IPS-18a (cell line): ENCODE data around the gene TSPAN5.
"Not testable (repeated sequence)": the region's sequence is repeated elsewhere in the genome, so short reads cannot be mapped to it uniquely, and the experiment has no call there.

Experiments
- H3K27ac ChIP-seq: one replicate; pipeline ENCODE4 v1.5.1; 2013; ENCODE audit warnings: low read length
- H3K27me3 ChIP-seq: one replicate; pipeline ENCODE4 v1.6.1; 2013; ENCODE audit warnings: mild to moderate bottlenecking, low read length; ENCODE audit not compliant: control insufficient read depth, insufficient read depth
- H3K36me3 ChIP-seq: one replicate; pipeline ENCODE4 v1.6.1; 2013; ENCODE audit warnings: low read depth, low read length; ENCODE audit not compliant: control insufficient read depth
- H3K4me1 ChIP-seq: one replicate; pipeline ENCODE4 v1.6.1; 2013; ENCODE audit warnings: low read depth, low read length; ENCODE audit not compliant: control insufficient read depth
- H3K4me3 ChIP-seq: one replicate; pipeline ENCODE4 v1.5.1; 2013; ENCODE audit warnings: low read length
- H3K9ac ChIP-seq: one replicate; pipeline ENCODE4 v1.6.1; 2013; ENCODE audit warnings: mild to moderate bottlenecking, low read length, moderate library complexity
- H3K9me3 ChIP-seq: one replicate; pipeline ENCODE4 v1.6.1; 2013; ENCODE audit warnings: low read depth, low read length; ENCODE audit not compliant: control insufficient read depth

The TSPAN5 gene

GRCh38 chr4:98496152-98496845 lies 162.1 kb downstream of the TSPAN5 start:
- Histone ChIP-seq H3K4me1 (peaks cover 7% of the 10 kb centered on the region), H3K4me3 (no peak overlapping the region)

GRCh38 chr4:98493296-98493695 lies 165.1 kb downstream of the TSPAN5 start:
- no peaks in the 10 kb centered on the region for H3K36me3 ChIP-seq

More at GRCh38 chr4:98496152-98496845, 162.1 kb downstream of the TSPAN5 start:
- Histone ChIP-seq H3K36me3 (no peaks in the 10 kb centered on the region), H3K9ac (no peak overlapping the region), H3K9me3 (no peaks in the 10 kb centered on the region), H3K27ac (no peak overlapping the region), H3K27me3 (no peaks in the 10 kb centered on the region)

GRCh38 chr4:98491899-98492559 lies 166.4 kb downstream of the TSPAN5 start:
- H3K9ac ChIP-seq: no peak overlapping the region
- H3K36me3 ChIP-seq: no peaks in the 10 kb centered on the region
- H3K9me3 ChIP-seq: no peaks in the 10 kb centered on the region
- no peak overlapping the region for H3K4me3 ChIP-seq
- H3K27ac ChIP-seq: no peak overlapping the region
- no peaks in the 10 kb centered on the region for H3K27me3 ChIP-seq
- peaks cover 14% of the 10 kb centered on the region for H3K4me1 ChIP-seq

More at GRCh38 chr4:98493296-98493695, 165.1 kb downstream of the TSPAN5 start:
- no peak overlapping the region for H3K9ac ChIP-seq
- no peak overlapping the region for H3K4me3 ChIP-seq
- no peaks in the 10 kb centered on the region for H3K27me3 ChIP-seq
- H3K27ac ChIP-seq: no peak overlapping the region
- peaks cover 3% of the 10 kb centered on the region for H3K4me1 ChIP-seq
- no peaks in the 10 kb centered on the region for H3K9me3 ChIP-seq

- Histone ChIP-seq H3K36me3 (no peaks in the 10 kb centered on the region), H3K4me1 (peaks cover 20% of the 10 kb centered on the region), H3K27me3 (no peaks in the 10 kb centered on the region), H3K27ac (no peak overlapping the region), H3K4me3 (no peak overlapping the region), H3K9ac (no peak overlapping the region), H3K9me3 (no peaks in the 10 kb centered on the region)
Measured at GRCh38 chr4:98490251-98490650, 168.2 kb downstream of the TSPAN5 start.

- no peaks in the 10 kb centered on the region for H3K36me3 ChIP-seq
- H3K27ac ChIP-seq: no peak overlapping the region
- no peak overlapping the region for H3K4me3 ChIP-seq
- H3K4me1 ChIP-seq: peaks cover 17% of the 10 kb centered on the region
- H3K27me3 ChIP-seq: no peaks in the 10 kb centered on the region
- no peaks in the 10 kb centered on the region for H3K9me3 ChIP-seq
- no peak overlapping the region for H3K9ac ChIP-seq
Measured at GRCh38 chr4:98485816-98486345, 172.5 kb downstream of the TSPAN5 start.

GRCh38 chr4:98484031-98484430 lies 174.4 kb downstream of the TSPAN5 start:
- no peaks in the 10 kb centered on the region for H3K9me3 ChIP-seq
- H3K27ac ChIP-seq: no peak overlapping the region
- no peak overlapping the region for H3K9ac ChIP-seq
- no peak overlapping the region for H3K4me3 ChIP-seq
- no peaks in the 10 kb centered on the region for H3K36me3 ChIP-seq
- no peaks in the 10 kb centered on the region for H3K27me3 ChIP-seq
- peaks cover 17% of the 10 kb centered on the region for H3K4me1 ChIP-seq

- H3K36me3 ChIP-seq: no peaks in the 10 kb centered on the region
- no peak overlapping the region for H3K9ac ChIP-seq
- H3K4me3 ChIP-seq: no peak overlapping the region
- no peak overlapping the region for H3K27ac ChIP-seq
- no peaks in the 10 kb centered on the region for H3K9me3 ChIP-seq
- peaks cover 17% of the 10 kb centered on the region for H3K4me1 ChIP-seq
- no peaks in the 10 kb centered on the region for H3K27me3 ChIP-seq
Measured at GRCh38 chr4:98482847-98483806, 175.3 kb downstream of the TSPAN5 start.

GRCh38 chr4:98482503-98482846 lies 175.9 kb downstream of the TSPAN5 start:
- no peaks in the 10 kb centered on the region for H3K36me3 ChIP-seq
- H3K27ac ChIP-seq: no peak overlapping the region
- H3K4me3 ChIP-seq: no peak overlapping the region
- H3K9ac ChIP-seq: no peak overlapping the region
- H3K9me3 ChIP-seq: no peaks in the 10 kb centered on the region
- H3K27me3 ChIP-seq: no peaks in the 10 kb centered on the region
- H3K4me1 ChIP-seq: peaks cover 11% of the 10 kb centered on the region

- Histone ChIP-seq H3K27me3 (no peaks in the 10 kb centered on the region), H3K4me3 (no peak overlapping the region), H3K9ac (no peak overlapping the region), H3K4me1 (no peaks in the 10 kb centered on the region), H3K27ac (no peak overlapping the region), H3K36me3 (no peaks in the 10 kb centered on the region), H3K9me3 (no peaks in the 10 kb centered on the region)
Measured at GRCh38 chr4:98481167-98481566, 177.2 kb downstream of the TSPAN5 start.

GRCh38 chr4:98480535-98480934 lies 177.9 kb downstream of the TSPAN5 start:
- no peak overlapping the region for H3K9ac ChIP-seq
- H3K27me3 ChIP-seq: no peaks in the 10 kb centered on the region
- H3K36me3 ChIP-seq: no peaks in the 10 kb centered on the region
- H3K4me3 ChIP-seq: no peak overlapping the region
- no peaks in the 10 kb centered on the region for H3K4me1 ChIP-seq
- H3K9me3 ChIP-seq: no peaks in the 10 kb centered on the region
- H3K27ac ChIP-seq: no peak overlapping the region

- not testable (repeated sequence) for H3K36me3 ChIP-seq, H3K27me3 ChIP-seq, H3K4me1 ChIP-seq, H3K4me3 ChIP-seq, H3K9me3 ChIP-seq, H3K27ac ChIP-seq, H3K9ac ChIP-seq
Measured at GRCh38 chr4:98479590-98479989, 178.8 kb downstream of the TSPAN5 start.
